Measurements from ENCODE around the gene JAGN1. TPM values are rescaled to one million over a fixed set of nuclear protein-coding genes. Genes with fewer than 3 reads are reported as not detected.
"Not testable (repeated sequence)": the region's sequence is repeated elsewhere in the genome, so short reads cannot be mapped to it uniquely, and the experiment has no call there.

JAGN1 gene
- polyA plus RNA-seq, 1 donor (not counting 4 experiments of a cell fraction or from before 2014, with no cell fraction given): 48.0 TPM

DNA sequence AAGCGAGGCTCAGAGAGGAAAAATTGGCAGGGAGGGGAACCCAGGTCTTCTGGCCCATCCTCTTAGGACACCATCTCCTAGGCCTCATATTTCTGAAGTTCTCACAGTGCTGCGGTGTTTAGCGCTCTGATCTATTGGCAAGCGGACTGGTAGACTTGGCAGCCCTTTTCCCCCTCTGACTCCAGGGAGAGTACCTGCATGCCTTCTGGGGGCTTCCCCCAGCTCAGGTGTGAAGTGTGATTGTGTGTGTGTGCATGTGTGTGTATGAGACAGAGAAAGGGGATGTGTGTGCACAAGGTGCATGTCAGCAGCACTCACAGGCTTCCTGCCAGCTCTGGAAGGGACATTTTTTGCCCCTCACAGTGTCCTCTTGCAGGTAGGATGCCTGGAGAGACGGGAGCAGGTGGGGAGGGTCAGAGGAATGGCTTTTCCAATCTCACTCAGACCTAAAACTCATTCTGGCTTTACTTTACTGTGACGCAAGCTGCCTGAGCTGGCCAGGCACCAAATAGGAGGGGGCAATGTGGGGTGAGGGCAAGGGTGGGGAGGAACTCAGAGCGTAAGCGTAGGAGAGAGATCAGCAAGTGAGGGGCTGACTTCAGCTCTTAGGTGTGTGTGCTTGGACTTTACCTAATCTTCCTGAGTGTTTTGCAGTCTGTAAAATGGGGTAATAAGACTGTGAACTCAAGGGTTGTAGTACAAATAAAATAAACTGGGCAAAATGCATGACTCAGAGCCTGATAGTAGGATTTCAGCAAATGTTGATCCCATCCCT is 8.2 kb downstream of the JAGN1 start:
- no peaks in the 10 kb centered on the region for H4K20me1 ChIP-seq (ENCODE audit: control insufficient read depth, extremely low read depth, insufficient read depth, low read length)
- H3K27ac ChIP-seq (ENCODE audit: control insufficient read depth, insufficient read depth, low read length): peak overlapping the region; percentile 27
- H3K9me3 ChIP-seq (ENCODE audit: control insufficient read depth, low read depth, low read length): no peaks in the 10 kb centered on the region
- TF ChIP-seq EZH2 (IDR thresholded peaks at IDR 0.05; ENCODE audit: low read length): no peak
- TF ChIP-seq, protein P1, sequence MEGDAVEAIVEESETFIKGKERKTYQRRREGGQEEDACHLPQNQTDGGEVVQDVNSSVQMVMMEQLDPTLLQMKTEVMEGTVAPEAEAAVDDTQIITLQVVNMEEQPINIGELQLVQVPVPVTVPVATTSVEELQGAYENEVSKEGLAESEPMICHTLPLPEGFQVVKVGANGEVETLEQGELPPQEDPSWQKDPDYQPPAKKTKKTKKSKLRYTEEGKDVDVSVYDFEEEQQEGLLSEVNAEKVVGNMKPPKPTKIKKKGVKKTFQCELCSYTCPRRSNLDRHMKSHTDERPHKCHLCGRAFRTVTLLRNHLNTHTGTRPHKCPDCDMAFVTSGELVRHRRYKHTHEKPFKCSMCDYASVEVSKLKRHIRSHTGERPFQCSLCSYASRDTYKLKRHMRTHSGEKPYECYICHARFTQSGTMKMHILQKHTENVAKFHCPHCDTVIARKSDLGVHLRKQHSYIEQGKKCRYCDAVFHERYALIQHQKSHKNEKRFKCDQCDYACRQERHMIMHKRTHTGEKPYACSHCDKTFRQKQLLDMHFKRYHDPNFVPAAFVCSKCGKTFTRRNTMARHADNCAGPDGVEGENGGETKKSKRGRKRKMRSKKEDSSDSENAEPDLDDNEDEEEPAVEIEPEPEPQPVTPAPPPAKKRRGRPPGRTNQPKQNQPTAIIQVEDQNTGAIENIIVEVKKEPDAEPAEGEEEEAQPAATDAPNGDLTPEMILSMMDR (optimal IDR thresholded peaks at IDR 0.05 in 1 of 3, IDR thresholded peaks at IDR 0.05 in 1 of 3, conservative IDR thresholded peaks at IDR 0.05 in 1 of 3; ENCODE audit: extremely low read depth in 1 of 3, insufficient read depth in 2 of 3, low read length in 3 of 3): no peak
- peaks cover 0 to 4% of the 10 kb centered on the region in 2 experiments for H3K36me3 ChIP-seq (ENCODE audit: control insufficient read depth in 2 of 2, extremely low read depth in 1 of 2, insufficient read depth in 2 of 2, low read length in 2 of 2)
- peaks cover 7% of the 10 kb centered on the region for H3K9me1 ChIP-seq (ENCODE audit: control insufficient read depth, extremely low read depth, insufficient read depth, low read length)
- peak overlapping the region; percentile 33 for H3K4me2 ChIP-seq (ENCODE audit: control insufficient read depth, extremely low read depth, insufficient read depth, low read depth, low read length)
- dilution Hi-C loops (cut with MboI; ENCODE audit: extremely low pct_ligation_motif_present, low sequenced_read_pairs): no loop called here
- no peak overlapping the region for H3K4me3 ChIP-seq (ENCODE audit: control insufficient read depth in 2 of 3, extremely low read depth in 1 of 3, insufficient read depth in 2 of 3, low read depth in 1 of 3, low read length in 3 of 3)
- H2AFZ ChIP-seq (ENCODE audit: control insufficient read depth, low read length): no peak overlapping the region
- H3K27me3 ChIP-seq (ENCODE audit: control insufficient read depth, extremely low read depth, insufficient read depth, low read length): no peaks in the 10 kb centered on the region
- peaks cover 53% of the 10 kb centered on the region for H3K4me1 ChIP-seq (ENCODE audit: control insufficient read depth, extremely low read depth, insufficient read depth, low read length)
- no peak for DNase-seq (ENCODE audit: low read depth, low spot score)
- no peaks in the 10 kb centered on the region for H3K79me2 ChIP-seq (ENCODE audit: control insufficient read depth, insufficient read depth, low read length)
- FAIRE-seq: no peak
- no peak overlapping the region for H3K9ac ChIP-seq (ENCODE audit: control insufficient read depth, extremely low read depth, insufficient read depth, low read length)

DNA sequence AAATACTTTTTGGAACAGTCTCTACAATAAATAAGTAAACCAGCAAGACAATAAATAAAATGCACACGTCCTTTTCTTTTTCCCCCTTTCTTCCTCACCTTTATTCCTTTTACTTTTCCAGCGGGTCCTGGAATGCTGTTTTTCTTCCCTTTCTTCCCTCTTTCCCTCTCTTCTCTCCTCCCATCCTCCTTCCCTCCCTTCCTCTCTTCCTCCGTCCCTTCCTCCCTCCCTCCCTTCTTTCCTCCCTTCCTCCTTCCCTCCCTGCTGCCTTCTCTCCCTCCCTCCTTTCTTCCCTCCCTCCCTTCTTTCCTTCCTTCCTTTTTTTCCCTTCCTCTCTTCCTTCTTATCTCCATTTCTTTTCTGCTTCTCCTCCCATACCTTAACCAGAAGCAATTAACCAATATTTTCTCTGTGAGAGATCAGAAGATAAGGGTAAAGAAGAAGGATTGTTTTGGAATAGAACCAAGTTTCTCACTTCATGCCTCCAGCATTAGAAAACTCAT is 8.9 kb downstream of the JAGN1 start:
- FAIRE-seq: no peak

DNA sequence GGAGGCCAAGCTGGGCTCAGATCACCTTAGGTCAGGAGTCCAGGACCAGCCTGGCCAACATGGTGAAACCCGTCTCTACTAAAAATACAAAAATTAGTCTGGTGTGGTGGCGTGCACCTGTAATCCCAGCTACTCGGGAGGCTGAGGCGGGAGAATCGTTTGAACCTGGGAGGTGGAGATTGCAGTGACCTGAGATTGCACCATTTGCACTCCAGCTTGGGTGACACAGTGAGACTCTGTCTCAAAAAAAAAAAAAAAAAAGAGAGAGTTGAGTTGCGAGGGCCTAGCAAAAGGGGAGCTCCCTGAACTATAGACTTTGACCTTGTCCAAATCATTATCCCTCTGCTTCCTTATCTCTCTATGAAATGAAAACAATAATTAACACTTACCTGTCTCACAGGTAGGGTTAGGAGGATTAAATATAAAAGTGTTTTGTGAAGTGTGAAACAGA is 10.6 kb downstream of the JAGN1 start:
- H3K36me3 ChIP-seq (ENCODE audit: control insufficient read depth in 2 of 2, extremely low read depth in 1 of 2, insufficient read depth in 2 of 2, low read length in 2 of 2); H3K4me2 ChIP-seq (ENCODE audit: control insufficient read depth, extremely low read depth, insufficient read depth, low read depth, low read length); H3K4me3 ChIP-seq (ENCODE audit: control insufficient read depth in 2 of 3, extremely low read depth in 1 of 3, insufficient read depth in 2 of 3, low read depth in 1 of 3, low read length in 3 of 3); H3K27ac ChIP-seq (ENCODE audit: control insufficient read depth, insufficient read depth, low read length); H4K20me1 ChIP-seq (ENCODE audit: control insufficient read depth, extremely low read depth, insufficient read depth, low read length); H3K27me3 ChIP-seq (ENCODE audit: control insufficient read depth, extremely low read depth, insufficient read depth, low read length); H3K9me3 ChIP-seq (ENCODE audit: control insufficient read depth, low read depth, low read length); H3K9ac ChIP-seq (ENCODE audit: control insufficient read depth, extremely low read depth, insufficient read depth, low read length); dilution Hi-C loops (cut with MboI; ENCODE audit: extremely low pct_ligation_motif_present, low sequenced_read_pairs); H2AFZ ChIP-seq (ENCODE audit: control insufficient read depth, low read length); DNase-seq (ENCODE audit: low read depth, low spot score); H3K79me2 ChIP-seq (ENCODE audit: control insufficient read depth, insufficient read depth, low read length); H3K9me1 ChIP-seq (ENCODE audit: control insufficient read depth, extremely low read depth, insufficient read depth, low read length); FAIRE-seq: not testable (repeated sequence)
- H3K4me1 ChIP-seq (ENCODE audit: control insufficient read depth, extremely low read depth, insufficient read depth, low read length): peaks cover 47% of the 10 kb centered on the region

More for the DNA sequence above, 8.9 kb downstream of the JAGN1 start:
- Histone ChIP-seq H2AFZ (ENCODE audit: control insufficient read depth, low read length) (no peak overlapping the region), H3K9me3 (ENCODE audit: control insufficient read depth, low read depth, low read length) (no peaks in the 10 kb centered on the region), H3K4me2 (ENCODE audit: control insufficient read depth, extremely low read depth, insufficient read depth, low read depth, low read length) (peak overlapping the region; percentile 30), H3K4me3 (ENCODE audit: control insufficient read depth in 2 of 3, extremely low read depth in 1 of 3, insufficient read depth in 2 of 3, low read depth in 1 of 3, low read length in 3 of 3) (no peak overlapping the region), H4K20me1 (ENCODE audit: control insufficient read depth, extremely low read depth, insufficient read depth, low read length) (no peaks in the 10 kb centered on the region), H3K9me1 (ENCODE audit: control insufficient read depth, extremely low read depth, insufficient read depth, low read length) (peaks cover 7% of the 10 kb centered on the region), H3K4me1 (ENCODE audit: control insufficient read depth, extremely low read depth, insufficient read depth, low read length) (peaks cover 50% of the 10 kb centered on the region), H3K27ac (ENCODE audit: control insufficient read depth, insufficient read depth, low read length) (peak overlapping the region; percentile 15), H3K27me3 (ENCODE audit: control insufficient read depth, extremely low read depth, insufficient read depth, low read length) (no peaks in the 10 kb centered on the region), H3K9ac (ENCODE audit: control insufficient read depth, extremely low read depth, insufficient read depth, low read length) (peak overlapping the region; percentile 6), H3K36me3 (ENCODE audit: control insufficient read depth in 2 of 2, extremely low read depth in 1 of 2, insufficient read depth in 2 of 2, low read length in 2 of 2) (peaks cover 0 to 4% of the 10 kb centered on the region in 2 experiments), H3K79me2 (ENCODE audit: control insufficient read depth, insufficient read depth, low read length) (no peaks in the 10 kb centered on the region)
- TF ChIP-seq EZH2 (IDR thresholded peaks at IDR 0.05; ENCODE audit: low read length): no peak
- TF ChIP-seq, protein P1 (optimal IDR thresholded peaks at IDR 0.05 in 1 of 3, IDR thresholded peaks at IDR 0.05 in 1 of 3, conservative IDR thresholded peaks at IDR 0.05 in 1 of 3; ENCODE audit: extremely low read depth in 1 of 3, insufficient read depth in 2 of 3, low read length in 3 of 3): no peak
- dilution Hi-C loops (cut with MboI; ENCODE audit: extremely low pct_ligation_motif_present, low sequenced_read_pairs): no loop called here
- no peak for DNase-seq (ENCODE audit: low read depth, low spot score)

Measured in keratinocyte (primary cell).